ENCODE data around the gene ZNF146.
"Not testable (repeated sequence)": the region's sequence is repeated elsewhere in the genome, so short reads cannot be mapped to it uniquely, and the experiment has no call there.

Gene ZNF146

GRCh38 chr19:36236304-36236945 is 21.5 kb downstream of the ZNF146 start:
- DNase-seq = no peak

- no peak for DNase-seq
Measured at GRCh38 chr19:36236946-36237310, 22.0 kb downstream of the ZNF146 start.

- DNase-seq = no peak
Measured at GRCh38 chr19:36244066-36244465, 29.2 kb downstream of the ZNF146 start.

GRCh38 chr19:36245210-36246005 is 30.5 kb downstream of the ZNF146 start:
- DNase-seq = no peak

DNA sequence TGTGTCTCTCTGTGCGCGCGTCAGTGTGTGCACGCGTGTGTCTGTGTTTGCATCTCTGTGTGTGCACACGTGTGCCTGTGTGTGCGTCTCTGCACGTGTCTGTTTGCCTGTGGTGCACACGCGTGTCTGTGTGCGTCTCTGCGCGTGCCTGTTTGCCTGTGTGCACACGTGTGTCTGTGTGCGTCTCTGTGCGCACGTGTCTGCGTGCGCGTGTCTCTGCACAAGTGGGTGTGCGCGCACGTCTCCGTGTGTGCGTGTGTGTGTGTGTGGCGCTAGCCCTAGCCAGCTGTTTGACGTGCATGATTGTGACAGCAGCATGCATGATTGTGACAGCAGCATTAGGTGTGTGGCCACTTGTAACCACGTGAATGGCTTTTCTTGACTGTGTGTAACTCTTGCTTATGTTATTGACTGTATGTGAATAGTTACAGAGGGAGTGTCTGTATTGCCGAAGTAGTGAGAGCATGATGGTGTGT is 31.1 kb downstream of the ZNF146 start:
- no peak for DNase-seq

GRCh38 chr19:36252047-36252446 is 37.1 kb downstream of the ZNF146 start:
- DNase-seq = no peak

DNA sequence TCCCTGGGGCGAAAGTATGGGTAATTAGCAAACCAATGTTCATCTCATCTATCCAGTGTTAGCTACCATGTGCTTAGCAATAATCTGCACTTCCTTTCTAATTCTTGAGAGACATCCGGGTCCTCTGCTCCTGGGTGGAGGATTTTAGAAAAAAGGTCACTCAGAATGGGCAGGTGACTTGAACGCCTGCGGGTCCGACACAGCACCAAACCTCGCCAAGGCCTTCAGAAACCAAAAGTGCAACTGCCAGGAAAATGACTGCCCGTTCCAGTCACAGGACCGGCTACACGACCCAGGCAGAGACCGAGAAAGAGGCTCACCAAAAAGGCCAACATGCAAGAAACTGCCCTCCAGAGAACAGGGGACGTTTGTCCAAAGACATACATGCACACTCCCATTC is 39.9 kb downstream of the ZNF146 start:
- no peak for DNase-seq

DNA sequence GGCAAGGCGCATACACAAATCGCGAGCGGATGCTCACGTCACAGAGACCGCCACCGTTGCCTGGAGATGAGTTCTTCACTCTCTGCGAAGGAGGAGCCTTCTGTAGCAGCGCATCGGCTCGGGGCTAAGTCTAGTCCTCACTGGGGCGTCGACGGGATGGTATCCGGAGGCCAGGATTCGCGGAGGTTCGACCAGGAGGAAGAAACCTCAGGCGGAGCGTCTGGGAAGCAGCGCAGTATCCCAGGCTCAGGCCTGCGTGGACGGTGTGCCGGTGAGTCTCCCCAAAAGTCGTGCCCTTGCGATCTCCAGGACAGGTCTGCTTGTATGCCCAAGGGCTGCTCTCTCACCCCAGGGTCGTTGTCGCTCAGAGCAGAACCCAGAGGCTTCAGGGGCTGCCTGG is 40.4 kb downstream of the ZNF146 start:
- no peak for DNase-seq

DNA sequence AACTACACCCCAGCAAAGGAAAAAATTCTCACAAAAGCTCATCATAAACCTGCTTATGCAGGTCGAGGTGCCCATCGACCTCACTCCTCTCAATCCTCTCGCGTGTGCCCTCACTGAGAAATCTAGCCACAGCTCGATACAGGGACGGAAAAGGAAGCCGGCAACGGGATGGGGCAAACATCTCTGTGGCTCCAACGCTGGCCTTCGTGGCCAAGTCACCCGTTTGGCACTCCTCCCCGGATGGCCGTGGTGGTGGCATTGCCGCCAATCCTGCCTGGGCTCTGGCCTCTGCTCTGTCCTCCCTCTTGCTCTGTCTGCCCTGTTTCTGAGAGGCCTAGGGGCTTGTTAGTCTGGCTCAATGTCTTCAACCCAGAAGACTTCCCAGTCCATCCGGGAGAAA is 41.2 kb downstream of the ZNF146 start:
- no peak for DNase-seq

DNA sequence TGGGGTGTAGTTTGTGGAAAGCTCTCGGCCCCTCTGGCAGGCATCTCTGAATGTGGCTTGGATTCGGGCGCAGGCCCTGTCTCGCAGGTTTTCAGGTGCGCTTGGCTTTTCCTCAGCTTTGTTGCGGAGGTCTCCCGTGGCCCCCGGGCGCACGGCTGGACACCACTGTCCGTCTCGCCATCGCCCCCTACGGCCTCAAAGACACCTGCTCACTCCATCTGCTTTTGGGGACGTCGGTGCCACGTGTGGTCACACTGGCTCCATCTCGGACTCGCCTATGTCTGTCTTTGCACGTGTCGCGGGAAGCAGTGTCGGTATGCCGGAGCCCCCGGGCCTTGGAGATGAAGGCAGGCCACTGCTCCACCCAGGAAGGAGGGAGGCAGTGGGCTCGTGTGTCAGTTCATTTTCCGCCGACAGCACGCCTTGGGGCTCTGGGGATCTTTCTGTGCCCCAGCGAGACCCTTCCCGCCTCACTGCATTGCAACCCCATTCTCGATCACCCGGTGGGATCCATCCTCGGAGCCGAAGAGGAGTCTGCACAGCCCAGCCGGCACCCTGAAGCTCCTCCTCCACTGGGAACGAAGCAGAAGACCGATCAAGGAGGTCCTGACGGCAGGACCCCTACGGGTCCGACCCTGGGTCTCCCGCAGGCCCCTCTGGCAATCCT is 42.1 kb downstream of the ZNF146 start:
- DNase-seq = no peak

DNA sequence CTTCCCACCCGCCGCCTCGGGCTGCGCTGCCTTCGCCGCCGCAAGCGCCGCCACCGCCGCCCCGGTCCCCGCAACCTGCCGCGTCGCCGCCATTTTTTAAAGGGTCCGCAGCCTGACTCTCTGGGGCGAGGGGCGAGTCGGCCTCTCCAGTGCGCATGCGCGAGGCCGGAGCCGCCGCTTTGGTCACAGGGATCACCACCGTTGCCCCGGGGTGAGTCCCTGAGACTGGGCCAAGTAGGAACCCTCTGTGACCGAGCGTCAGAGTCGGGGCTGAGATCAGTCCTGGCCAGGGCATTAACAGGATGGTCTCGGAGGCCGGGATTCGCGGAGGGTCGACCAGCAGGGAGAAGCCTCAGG is 42.6 kb downstream of the ZNF146 start:
- no peak for DNase-seq

GRCh38 chr19:36258028-36258875 is 43.3 kb downstream of the ZNF146 start:
- no peak for DNase-seq

DNA sequence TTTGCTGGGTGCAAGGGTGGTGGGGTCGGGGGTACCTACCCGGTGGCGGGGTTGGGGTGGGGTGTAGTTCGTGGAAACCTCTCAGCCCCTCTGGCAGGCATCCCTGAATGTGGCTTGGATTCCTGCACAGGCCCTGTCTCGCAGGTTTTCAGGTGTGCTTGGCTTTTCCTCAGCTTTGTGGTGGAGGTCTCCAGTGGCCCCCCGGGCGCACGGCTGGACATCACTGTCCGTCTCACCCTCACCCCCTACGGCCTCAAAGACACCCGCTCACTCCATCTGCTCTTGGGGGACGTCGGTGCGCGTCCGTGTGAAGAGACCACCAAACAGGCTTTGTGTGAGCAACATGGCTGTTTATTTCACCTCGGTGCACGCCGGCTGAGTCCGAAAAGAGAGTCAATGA is 44.3 kb downstream of the ZNF146 start:
- no peak for DNase-seq

- no peak for DNase-seq
Measured at GRCh38 chr19:36265064-36265463, 50.2 kb downstream of the ZNF146 start.

DNA sequence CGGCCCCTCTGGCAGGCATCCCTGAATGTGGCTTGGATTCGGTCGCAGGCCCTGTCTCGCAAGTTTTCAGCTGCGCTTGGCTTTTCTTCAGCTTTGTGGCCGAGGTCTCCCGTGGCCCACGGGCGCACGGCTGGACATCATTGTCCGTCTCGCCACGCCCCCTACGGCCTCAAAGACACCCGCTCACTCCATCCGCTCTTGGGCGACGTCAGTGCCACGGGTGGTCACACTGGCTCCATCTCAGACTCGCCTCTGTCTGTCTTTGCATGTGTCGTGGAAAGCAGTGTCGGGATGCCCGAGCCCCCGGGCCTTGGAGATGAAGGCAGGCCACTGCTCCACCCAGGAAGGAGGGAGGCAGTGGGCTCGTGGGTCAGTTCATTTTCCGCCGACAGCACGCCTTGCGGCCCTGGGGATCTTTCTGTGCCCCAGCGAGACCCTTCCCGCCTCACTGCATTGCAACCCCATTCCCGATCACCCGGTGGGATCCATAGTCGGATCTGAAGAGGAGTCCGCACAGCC is 51.0 kb downstream of the ZNF146 start:
- DNase-seq = no peak

DNA sequence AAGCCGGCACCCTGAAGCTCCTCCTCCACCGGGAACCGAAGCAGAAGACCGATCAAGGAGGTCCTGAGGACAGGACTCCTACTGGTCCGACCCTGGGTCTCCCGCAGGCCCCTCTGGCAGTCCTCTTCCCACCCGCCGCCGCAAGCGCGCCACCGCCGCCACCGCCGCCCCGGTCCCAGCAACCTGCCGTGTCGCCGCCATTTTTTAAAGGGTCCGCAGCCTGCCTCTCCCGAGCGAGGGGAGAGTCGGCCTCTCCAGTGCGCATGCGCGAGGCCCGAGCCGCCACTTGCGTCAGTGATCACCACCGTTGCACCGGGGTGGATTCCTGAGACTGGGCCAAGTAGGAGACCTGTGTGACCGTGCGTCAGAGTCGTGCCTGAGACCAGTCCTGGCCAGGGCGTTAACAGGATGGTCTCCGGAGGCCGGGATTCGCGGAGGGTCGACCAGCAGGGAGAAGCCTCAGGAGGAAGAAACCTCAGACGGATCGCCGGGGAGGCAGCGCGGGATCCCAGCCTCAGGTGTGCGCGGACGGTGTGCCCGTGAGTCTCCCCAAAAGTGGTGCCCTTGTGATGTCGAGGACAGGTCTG is 51.6 kb downstream of the ZNF146 start:
- DNase-seq = no peak

DNA sequence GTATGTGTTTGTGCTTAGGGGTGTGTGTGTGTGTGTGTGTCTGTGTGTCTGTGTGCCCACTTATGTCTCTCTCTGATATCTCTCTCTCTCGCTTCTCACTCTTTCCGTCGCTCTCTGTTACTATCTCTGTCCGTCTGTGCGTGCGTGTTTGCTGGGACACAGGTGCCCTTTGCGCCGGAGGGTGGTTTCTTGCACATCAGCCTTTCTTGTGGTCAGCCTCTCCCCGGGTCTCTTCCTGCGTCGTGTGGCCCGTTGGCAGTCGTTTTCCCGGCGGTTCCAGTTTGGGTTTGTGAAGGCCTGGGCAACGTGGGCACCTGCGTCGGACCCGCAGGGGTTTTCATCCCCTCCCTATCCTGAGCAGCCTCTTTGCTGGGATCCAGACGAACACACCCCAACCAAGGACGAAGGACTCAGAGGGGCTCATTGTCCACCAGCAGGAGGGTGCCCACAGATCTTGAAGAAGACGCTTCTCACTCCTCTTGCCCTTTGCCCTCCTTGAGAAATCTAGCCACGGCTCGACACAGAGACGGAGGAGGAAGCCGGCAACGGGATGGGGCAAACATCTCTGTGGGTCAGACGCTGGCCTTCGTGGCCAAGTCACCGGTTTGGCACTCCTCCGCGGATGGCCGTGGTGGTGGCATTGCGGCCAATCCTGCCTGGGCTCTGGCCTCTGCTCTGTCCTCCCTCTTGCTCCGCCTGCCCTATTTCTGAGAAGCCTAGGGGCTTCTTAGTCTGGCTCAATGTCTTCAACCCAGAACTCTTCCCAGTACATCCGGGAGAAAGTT is 52.3 kb downstream of the ZNF146 start:
- DNase-seq = no peak

DNA sequence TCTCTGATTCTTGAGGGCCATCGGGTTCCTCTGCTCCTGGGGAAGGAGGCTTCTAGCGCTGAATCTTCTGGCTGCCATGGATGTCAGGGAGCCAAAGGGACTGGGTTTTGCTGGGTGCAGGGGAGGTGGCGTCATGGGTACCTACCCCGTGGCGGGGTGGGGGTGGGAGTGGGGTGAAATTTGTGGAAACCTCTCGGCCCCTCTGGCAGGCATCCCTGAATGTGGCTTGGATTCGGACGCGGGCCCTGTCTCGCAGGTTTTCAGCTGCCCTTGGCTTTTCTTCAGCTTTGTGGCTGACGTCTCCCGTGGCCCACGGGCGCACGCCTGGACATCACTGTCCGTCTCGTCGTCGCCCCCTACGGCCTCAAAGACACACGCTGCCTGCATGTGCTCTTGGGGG is 53.2 kb downstream of the ZNF146 start:
- not testable (repeated sequence) for DNase-seq

- not testable (repeated sequence) for DNase-seq
Measured at GRCh38 chr19:36268591-36268990, 53.7 kb downstream of the ZNF146 start.

GRCh38 chr19:36269295-36269694 is 54.4 kb downstream of the ZNF146 start:
- not testable (repeated sequence) for DNase-seq
